Measurements from ENCODE around the gene GGT5.
A peak's percentile ranks its signal among the peaks of the same experiment; 100 is the strongest.

The GGT5 gene

GRCh38 chr22:24176630-24177029 lies 68.3 kb downstream of the GGT5 start:
- no peaks in the 10 kb centered on the region for H3K9me3 ChIP-seq
- DNase-seq (ENCODE audit: low spot score in 2 of 2) = no peak
- peaks cover 3% of the 10 kb centered on the region; the same call in 1 of the 2 replicates for H3K36me3 ChIP-seq (replicated peaks)
- no peak overlapping the region for H3K4me3 ChIP-seq
- in situ Hi-C loops (cut with MboI; ENCODE audit: low sequenced_read_pairs) = loop anchor here (10.0 kb wide), 1 partner anchor 192 kb away; the partner anchor contains the start of gene GSTT2
- no peaks in the 10 kb centered on the region for H3K4me1 ChIP-seq
- H3K27me3 ChIP-seq (ENCODE audit: low read depth) = no peaks in the 10 kb centered on the region

GRCh38 chr22:24176040-24176439 lies 68.8 kb downstream of the GGT5 start:
- DNase-seq (ENCODE audit: low spot score in 2 of 2) = no peak
- Histone ChIP-seq H3K27me3 (ENCODE audit: low read depth) (no peaks in the 10 kb centered on the region), H3K36me3 (replicated peaks) (peaks cover 3% of the 10 kb centered on the region; the same call in 1 of the 2 replicates), H3K4me3 (no peak overlapping the region), H3K4me1 (no peaks in the 10 kb centered on the region), H3K9me3 (no peaks in the 10 kb centered on the region)
- in situ Hi-C loops (cut with MboI; ENCODE audit: low sequenced_read_pairs) = loop anchor here (10.0 kb wide), 1 partner anchor 191 kb away; the partner anchor contains the start of gene GSTT2

DNA sequence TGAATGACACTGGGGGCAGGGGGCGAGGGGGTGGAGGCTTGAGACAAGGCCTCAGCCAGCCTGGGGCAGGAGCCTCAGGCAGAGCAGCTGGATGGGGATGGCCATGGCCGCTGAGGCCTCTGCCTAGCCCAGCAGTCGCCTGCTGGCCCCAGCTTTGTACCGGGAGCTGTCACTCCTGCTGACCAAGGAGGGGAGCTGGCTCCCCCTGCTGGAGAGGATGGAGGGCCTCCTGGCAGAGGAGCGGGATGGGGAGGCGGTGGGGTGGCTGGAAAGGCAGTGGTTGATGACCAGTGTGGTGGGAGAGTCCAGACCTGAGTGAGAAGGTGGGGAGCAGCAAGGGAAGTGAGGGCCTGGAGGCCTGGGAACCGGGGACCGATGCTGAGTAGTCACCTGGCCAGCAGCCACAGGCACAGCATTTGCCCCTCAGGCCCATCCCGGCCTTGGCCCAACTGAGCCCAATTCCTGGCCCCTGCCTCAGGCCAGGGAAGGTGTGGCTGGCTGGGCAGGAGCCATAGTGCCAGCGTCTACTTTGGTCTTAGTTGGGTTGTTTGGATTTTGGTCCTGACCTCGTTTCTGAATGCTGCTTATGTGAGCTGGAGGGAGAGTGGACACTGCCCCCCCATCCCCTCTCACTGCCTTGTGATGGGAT lies 69.6 kb downstream of the GGT5 start:
- H3K4me1 ChIP-seq = no peaks in the 10 kb centered on the region
- no peaks in the 10 kb centered on the region for H3K27me3 ChIP-seq (ENCODE audit: low read depth)
- in situ Hi-C loops (cut with MboI; ENCODE audit: low sequenced_read_pairs) = loop anchor here (10.0 kb wide), 1 partner anchor 190 kb away; the partner anchor contains the start of gene GSTT2
- no peak overlapping the region for H3K4me3 ChIP-seq
- H3K36me3 ChIP-seq (replicated peaks) = peaks cover 3% of the 10 kb centered on the region; the same call in 1 of the 2 replicates
- peak; percentile 16 to 83 for DNase-seq (ENCODE audit: low spot score in 2 of 2)
- H3K9me3 ChIP-seq = no peaks in the 10 kb centered on the region

GRCh38 chr22:24171822-24172221 lies 73.1 kb downstream of the GGT5 start:
- no peak overlapping the region for H3K4me3 ChIP-seq
- no peaks in the 10 kb centered on the region for H3K9me3 ChIP-seq
- no peaks in the 10 kb centered on the region for H3K27me3 ChIP-seq (ENCODE audit: low read depth)
- in situ Hi-C loops (cut with MboI; ENCODE audit: low sequenced_read_pairs) = loop anchor here (10.0 kb wide), 1 partner anchor 187 kb away; the partner anchor contains the start of gene GSTT2
- DNase-seq (ENCODE audit: low spot score in 2 of 2) = no peak
- peaks cover 10% of the 10 kb centered on the region; the same call in 1 of the 2 replicates for H3K36me3 ChIP-seq (replicated peaks)
- no peaks in the 10 kb centered on the region for H3K4me1 ChIP-seq

- H3K36me3 ChIP-seq (replicated peaks) = peaks cover 12% of the 10 kb centered on the region; the same call in 1 of the 2 replicates
- in situ Hi-C loops (cut with MboI; ENCODE audit: low sequenced_read_pairs) = loop anchor here (10.0 kb wide), 1 partner anchor 186 kb away; the partner anchor contains the start of gene GSTT2
Observed at GRCh38 chr22:24170632-24171031, 74.2 kb downstream of the GGT5 start.

GRCh38 chr22:24170188-24170587 lies 74.7 kb downstream of the GGT5 start:
- no peak for DNase-seq (ENCODE audit: low spot score in 2 of 2)
- Histone ChIP-seq H3K36me3 (replicated peaks) (peaks cover 13% of the 10 kb centered on the region; the same call in 1 of the 2 replicates), H3K27me3 (ENCODE audit: low read depth) (no peaks in the 10 kb centered on the region), H3K9me3 (no peaks in the 10 kb centered on the region), H3K4me1 (no peaks in the 10 kb centered on the region), H3K4me3 (no peak overlapping the region)
- in situ Hi-C loops (cut with MboI; ENCODE audit: low sequenced_read_pairs) = loop anchor here (10.0 kb wide), 1 partner anchor 185 kb away; the partner anchor contains the start of gene GSTT2

More at GRCh38 chr22:24170632-24171031, 74.2 kb downstream of the GGT5 start:
- Histone ChIP-seq H3K27me3 (ENCODE audit: low read depth) (no peaks in the 10 kb centered on the region), H3K4me3 (no peak overlapping the region), H3K4me1 (no peaks in the 10 kb centered on the region), H3K9me3 (no peaks in the 10 kb centered on the region)
- no peak for DNase-seq (ENCODE audit: low spot score in 2 of 2)

All from HAP-1 (cell line).